ENCODE measurements around the gene NFIC.
"Not testable (repeated sequence)": the region's sequence is repeated elsewhere in the genome, so short reads cannot be mapped to it uniquely, and the experiment has no call there.

Gene NFIC

GRCh38 chr19:3365836-3366752, at the start of gene NFIC:
Gene NFIC (plus strand): TSS chr19:3366583. CDS start chr19:3366637, 54 bp downstream.
- DNase-seq (ENCODE audit: low spot score) = peak; percentile 69

GRCh38 chr19:3316659-3317207, 49.6 kb upstream of the NFIC start:
- DNase-seq (ENCODE audit: low spot score) = no peak

- no peak for DNase-seq (ENCODE audit: low spot score)
These were observed 46.6 kb upstream of the NFIC start for GRCh38 chr19:3319643-3320353.

- DNase-seq (ENCODE audit: low spot score) = no peak
These were observed 46.1 kb upstream of the NFIC start for GRCh38 chr19:3320354-3320670.

- DNase-seq (ENCODE audit: low spot score) = no peak
These were observed 45.5 kb upstream of the NFIC start for GRCh38 chr19:3320853-3321252.

GRCh38 chr19:3321696-3322095, 44.7 kb upstream of the NFIC start:
- no peak for DNase-seq (ENCODE audit: low spot score)

GRCh38 chr19:3322199-3322978, 44.0 kb upstream of the NFIC start:
- DNase-seq (ENCODE audit: low spot score) = no peak

GRCh38 chr19:3323026-3323425, 43.4 kb upstream of the NFIC start:
- no peak for DNase-seq (ENCODE audit: low spot score)

GRCh38 chr19:3323658-3324057, 42.7 kb upstream of the NFIC start:
- no peak for DNase-seq (ENCODE audit: low spot score)

GRCh38 chr19:3324405-3324856, 42.0 kb upstream of the NFIC start:
- DNase-seq (ENCODE audit: low spot score) = no peak

- DNase-seq (ENCODE audit: low spot score) = no peak
These were observed 40.9 kb upstream of the NFIC start for GRCh38 chr19:3325451-3325850.

- DNase-seq (ENCODE audit: low spot score) = no peak
These were observed 37.6 kb upstream of the NFIC start for GRCh38 chr19:3328743-3329142.

- no peak for DNase-seq (ENCODE audit: low spot score)
These were observed 36.3 kb upstream of the NFIC start for GRCh38 chr19:3330047-3330446.

GRCh38 chr19:3332232-3332631, 34.2 kb upstream of the NFIC start:
- DNase-seq (ENCODE audit: low spot score) = not testable (repeated sequence)

- DNase-seq (ENCODE audit: low spot score) = no peak
These were observed 33.3 kb upstream of the NFIC start for GRCh38 chr19:3333020-3333583.

GRCh38 chr19:3333662-3334061, 32.7 kb upstream of the NFIC start:
- DNase-seq (ENCODE audit: low spot score) = no peak

- not testable (repeated sequence) for DNase-seq (ENCODE audit: low spot score)
These were observed 31.5 kb upstream of the NFIC start for GRCh38 chr19:3334749-3335430.

- no peak for DNase-seq (ENCODE audit: low spot score)
These were observed 30.7 kb upstream of the NFIC start for GRCh38 chr19:3335431-3336350.

- DNase-seq (ENCODE audit: low spot score) = no peak
These were observed 30.1 kb upstream of the NFIC start for GRCh38 chr19:3336351-3336679.

Measured in globus pallidus (tissue), 1 donor.